Stimulated activated CD4-positive, alpha-beta T cell treated with anti-CD3 and anti-CD28 coated beads, Interleukin-15, amount 100 ng/mL, for 48 hours (primary cell): Measurements from ENCODE around the gene LHFPL3.
A peak's percentile ranks its signal among the peaks of the same experiment; 100 is the strongest.

Experiments
- DNase-seq, 2 donors: peaks; one replicate each; pipeline ENCODE4 v3.0.0-alpha.2; 2020; ENCODE audit warnings: low read depth in 2 of 2

Gene LHFPL3

GRCh38 chr7:104843198-104843597 lies 514.8 kb downstream of the LHFPL3 start:
- DNase-seq = no peak

- no peak for DNase-seq
These were observed 517.2 kb downstream of the LHFPL3 start for GRCh38 chr7:104845557-104845956.

GRCh38 chr7:104846731-104847130 lies 518.3 kb downstream of the LHFPL3 start:
- no peak for DNase-seq

GRCh38 chr7:104848138-104848990 lies 520.0 kb downstream of the LHFPL3 start:
- DNase-seq = peak in 1 of 2 donors; percentile 33

GRCh38 chr7:104850374-104850773 lies 522.0 kb downstream of the LHFPL3 start:
- DNase-seq = no peak

- no peak for DNase-seq
These were observed 522.9 kb downstream of the LHFPL3 start for GRCh38 chr7:104851268-104851667.

- DNase-seq = no peak
These were observed 524.0 kb downstream of the LHFPL3 start for GRCh38 chr7:104852386-104852785.

- no peak for DNase-seq
These were observed 527.5 kb downstream of the LHFPL3 start for GRCh38 chr7:104855861-104856260.

GRCh38 chr7:104857458-104858425 lies 529.3 kb downstream of the LHFPL3 start:
- no peak for DNase-seq

- DNase-seq = no peak
These were observed 531.5 kb downstream of the LHFPL3 start for GRCh38 chr7:104859754-104860426.

- DNase-seq = no peak
These were observed 533.5 kb downstream of the LHFPL3 start for GRCh38 chr7:104861729-104862390.

- DNase-seq = no peak
These were observed 534.3 kb downstream of the LHFPL3 start for GRCh38 chr7:104862719-104863118.

- DNase-seq = no peak
These were observed 545.0 kb downstream of the LHFPL3 start for GRCh38 chr7:104873401-104873800.

- DNase-seq = no peak
These were observed 550.2 kb downstream of the LHFPL3 start for GRCh38 chr7:104878577-104878976.

GRCh38 chr7:104883248-104883717 lies 554.9 kb downstream of the LHFPL3 start:
- no peak for DNase-seq

- DNase-seq = peak; percentile 44 to 71
These were observed 555.5 kb downstream of the LHFPL3 start for GRCh38 chr7:104883718-104884452.

GRCh38 chr7:104886651-104887050 lies 558.2 kb downstream of the LHFPL3 start:
- DNase-seq = no peak

GRCh38 chr7:104890216-104890615 lies 561.8 kb downstream of the LHFPL3 start:
- DNase-seq = no peak

- DNase-seq = no peak
These were observed 563.5 kb downstream of the LHFPL3 start for GRCh38 chr7:104891949-104892348.

- no peak for DNase-seq
These were observed 565.9 kb downstream of the LHFPL3 start for GRCh38 chr7:104894314-104894713.
